Kasumi-1 (cell line): Measurements from ENCODE around the gene PIK3C2G.

Source experiments
- DNase-seq, 2 experiments: peaks; one replicate each; lab custom pipeline; 2025; lab: John Stamatoyannopoulos, UW

Gene PIK3C2G

GRCh38 chr12:18280728-18281127, 19.4 kb downstream of the PIK3C2G start:
- DNase-seq, result no peak

- DNase-seq, result no peak
Observed at GRCh38 chr12:18281941-18282340, 20.6 kb downstream of the PIK3C2G start.

- no peak for DNase-seq
Observed at GRCh38 chr12:18283831-18284230, 22.5 kb downstream of the PIK3C2G start.

DNA sequence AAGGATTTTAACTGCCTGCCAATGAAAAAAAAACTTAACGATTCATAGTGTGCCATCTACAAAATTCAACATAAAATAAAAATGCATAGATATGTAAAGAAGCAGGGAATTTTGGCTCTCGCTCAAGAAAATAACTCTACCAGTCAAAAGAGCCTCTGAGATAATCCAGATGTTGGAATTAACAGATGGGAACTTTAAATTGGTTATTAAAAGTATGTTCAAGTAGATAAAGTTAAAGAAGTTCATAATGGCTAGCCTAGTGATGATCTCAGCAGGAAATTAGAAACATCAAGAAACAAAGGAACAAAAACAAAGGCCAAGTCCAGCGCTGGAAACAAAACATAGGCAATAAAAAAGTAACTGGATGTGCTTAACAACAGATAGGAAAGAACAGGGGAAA, 23.1 kb downstream of the PIK3C2G start:
- DNase-seq, result no peak

- no peak for DNase-seq
Observed at GRCh38 chr12:18285161-18285560, 23.8 kb downstream of the PIK3C2G start.

DNA sequence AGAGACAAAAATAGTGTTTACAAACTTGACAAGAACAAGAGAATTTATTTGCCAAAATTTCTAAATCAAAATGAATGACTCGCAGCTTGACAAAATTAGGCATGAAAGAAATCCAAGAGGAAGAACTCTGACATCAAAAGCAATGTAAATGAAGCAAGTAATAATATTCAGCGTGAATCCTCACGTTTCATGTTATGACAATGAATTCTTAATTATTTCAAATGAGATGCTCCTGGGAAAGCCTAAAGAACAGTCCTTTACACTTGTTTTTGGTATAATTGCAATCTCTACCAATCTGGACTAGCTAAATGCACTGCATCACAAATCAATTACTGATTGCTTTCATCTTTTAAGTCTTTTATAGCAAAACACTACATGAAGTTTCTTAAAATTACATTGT, 29.1 kb downstream of the PIK3C2G start:
- DNase-seq, result no peak

GRCh38 chr12:18294889-18295288, 33.6 kb downstream of the PIK3C2G start:
- DNase-seq, result no peak

DNA sequence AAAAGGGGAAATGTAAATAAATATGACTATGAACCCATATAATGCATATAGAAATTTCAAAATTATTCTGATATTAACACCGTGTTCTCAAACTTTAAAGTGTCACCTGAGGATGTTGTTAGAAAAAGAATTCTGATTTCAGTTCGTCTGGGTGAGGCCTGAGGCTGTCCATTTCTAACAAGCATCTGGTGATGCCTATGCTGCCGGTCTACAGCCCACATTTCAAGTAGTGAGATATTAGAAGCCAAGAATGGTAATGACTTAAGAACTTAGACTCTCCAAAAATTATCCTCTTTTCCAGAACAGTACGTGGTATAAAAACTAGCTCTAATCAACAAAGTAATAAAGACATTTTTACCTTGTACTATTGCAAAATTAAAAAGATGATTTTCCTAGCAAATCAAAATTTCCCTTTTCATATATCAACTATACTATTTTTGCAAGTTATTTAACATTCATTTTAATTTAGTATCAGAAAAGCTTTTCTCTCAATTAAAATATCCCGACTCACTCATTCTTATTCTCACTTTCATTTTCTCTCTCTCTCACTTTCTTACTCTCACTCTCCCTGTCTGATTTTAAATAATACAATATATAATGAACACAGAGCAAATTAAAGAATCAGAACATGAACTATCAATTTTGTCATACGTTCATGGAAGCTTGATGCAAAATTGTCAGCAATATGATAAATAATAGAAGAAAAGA, 35.0 kb downstream of the PIK3C2G start:
- no peak for DNase-seq

GRCh38 chr12:18296909-18297280, 35.6 kb downstream of the PIK3C2G start:
- DNase-seq, result no peak

DNA sequence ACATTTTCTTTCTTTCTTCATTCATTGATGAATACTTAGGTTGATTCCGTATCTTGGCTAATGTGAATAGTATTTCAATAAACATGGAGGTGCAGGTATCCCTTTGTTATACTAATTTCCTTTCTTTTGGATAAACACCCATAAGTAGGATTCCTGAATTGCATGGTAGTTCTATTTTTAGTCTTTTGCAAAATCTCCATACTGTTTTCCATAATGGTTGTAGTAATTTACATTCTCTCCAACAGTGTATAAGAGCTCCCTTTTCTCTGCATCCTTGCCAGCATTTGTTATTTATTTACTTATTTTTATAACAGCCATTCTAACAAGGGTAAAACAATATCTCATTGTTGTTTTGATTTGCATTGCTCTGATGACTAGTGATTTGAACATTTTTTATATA, 36.6 kb downstream of the PIK3C2G start:
- DNase-seq, result no peak

GRCh38 chr12:18302809-18303430, 41.6 kb downstream of the PIK3C2G start:
- DNase-seq, result no peak

DNA sequence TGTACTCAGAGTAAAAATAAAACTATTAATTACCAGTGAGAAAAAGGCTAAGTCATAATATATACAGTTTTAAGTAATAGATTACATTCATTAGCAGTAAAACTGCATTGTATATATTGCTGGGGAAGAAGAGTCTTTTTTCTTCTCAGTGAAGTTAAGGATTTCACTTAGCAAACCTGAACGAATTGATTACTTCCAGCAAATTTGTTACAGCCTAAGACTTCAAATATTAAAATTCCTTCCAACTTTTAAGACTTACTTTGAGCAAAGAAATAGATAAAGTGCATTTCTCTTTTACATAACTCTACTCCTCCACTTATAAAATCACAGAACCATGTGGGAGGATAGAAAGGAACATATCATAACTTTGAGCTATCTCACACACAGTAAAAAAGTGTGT, 43.3 kb downstream of the PIK3C2G start:
- no peak for DNase-seq

DNA sequence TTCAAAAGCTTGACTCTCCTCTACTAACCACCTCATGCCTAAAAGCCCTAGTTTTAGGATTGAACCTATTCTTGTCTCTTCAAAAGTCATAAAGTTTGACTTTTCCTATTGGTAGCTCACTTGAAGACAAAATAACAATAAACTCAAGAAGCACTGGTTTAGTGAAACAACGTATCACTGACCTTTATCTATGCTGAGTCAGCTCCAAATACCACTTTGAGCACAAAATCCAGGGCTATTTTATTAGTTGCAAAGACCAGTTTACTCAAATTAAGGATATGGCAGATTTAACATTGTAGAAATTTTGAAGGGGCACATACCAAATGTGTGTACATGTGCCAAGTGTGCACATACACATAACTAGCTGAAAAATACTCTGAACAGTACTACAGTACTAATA, 45.0 kb downstream of the PIK3C2G start:
- DNase-seq, result no peak

- no peak for DNase-seq
Observed at GRCh38 chr12:18313306-18313705, 52.0 kb downstream of the PIK3C2G start.

GRCh38 chr12:18320036-18320617, 58.8 kb downstream of the PIK3C2G start:
- DNase-seq, result peak; percentile 87 to 92

- no peak for DNase-seq
Observed at GRCh38 chr12:18320976-18321375, 59.7 kb downstream of the PIK3C2G start.

- no peak for DNase-seq
Observed at GRCh38 chr12:18323159-18323558, 61.8 kb downstream of the PIK3C2G start.

DNA sequence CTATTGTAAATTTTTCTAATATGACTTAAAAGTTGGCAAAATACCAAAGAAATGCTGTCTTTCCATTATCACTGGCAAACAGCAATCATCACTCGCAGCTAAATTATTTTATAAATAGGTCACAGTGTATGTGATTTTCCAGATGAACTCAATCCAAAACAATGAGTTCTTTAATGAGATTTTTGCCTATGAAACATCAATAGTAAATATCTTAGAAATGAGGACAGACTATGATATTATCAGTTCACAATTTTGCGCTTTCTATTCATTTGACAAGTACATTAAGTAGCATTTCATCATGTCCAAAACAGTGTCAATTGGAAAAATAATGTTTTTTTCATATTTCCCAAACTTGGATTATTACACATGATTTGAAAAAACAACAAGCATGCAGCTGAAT, 65.7 kb downstream of the PIK3C2G start:
- no peak for DNase-seq

DNA sequence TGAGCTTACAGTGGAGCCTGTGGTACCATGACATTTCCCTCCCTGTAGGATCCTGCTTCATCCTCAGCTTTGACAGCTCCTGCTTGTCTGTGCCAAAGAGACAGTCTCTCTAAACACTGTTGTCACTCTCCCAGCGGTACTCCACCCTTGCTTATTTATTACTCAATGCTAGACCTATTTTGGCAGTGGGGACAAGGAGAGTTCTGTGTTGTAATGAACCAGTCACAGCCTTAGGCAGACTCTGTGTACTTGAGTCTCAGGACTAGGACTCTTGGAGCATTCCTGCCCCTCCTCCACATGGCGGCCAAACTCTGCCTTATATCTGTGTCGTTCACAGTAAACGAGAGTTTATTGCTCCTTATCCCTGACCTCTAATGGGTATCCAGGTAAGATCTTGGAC, 70.9 kb downstream of the PIK3C2G start:
- no peak for DNase-seq

- no peak for DNase-seq
Observed at GRCh38 chr12:18339633-18340032, 78.3 kb downstream of the PIK3C2G start.

DNA sequence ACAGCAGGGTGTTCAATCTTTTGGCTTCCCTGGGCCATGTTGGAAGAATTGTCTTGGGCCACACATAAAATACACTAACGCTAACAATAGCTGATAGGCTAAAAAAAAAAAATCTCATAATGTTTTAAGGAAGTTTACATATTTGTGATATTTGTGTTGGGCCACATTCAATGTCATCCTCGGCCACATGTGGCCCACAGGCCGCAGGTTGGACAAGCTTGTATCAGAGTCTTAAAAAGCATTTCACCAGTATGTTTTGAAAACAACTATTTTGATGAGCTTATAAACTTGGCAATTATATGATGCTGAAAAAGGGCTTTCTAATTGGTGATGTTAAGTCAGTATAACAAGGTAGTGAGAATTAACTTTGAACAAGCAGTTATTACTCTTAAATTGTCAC, 78.9 kb downstream of the PIK3C2G start:
- DNase-seq, result no peak

DNA sequence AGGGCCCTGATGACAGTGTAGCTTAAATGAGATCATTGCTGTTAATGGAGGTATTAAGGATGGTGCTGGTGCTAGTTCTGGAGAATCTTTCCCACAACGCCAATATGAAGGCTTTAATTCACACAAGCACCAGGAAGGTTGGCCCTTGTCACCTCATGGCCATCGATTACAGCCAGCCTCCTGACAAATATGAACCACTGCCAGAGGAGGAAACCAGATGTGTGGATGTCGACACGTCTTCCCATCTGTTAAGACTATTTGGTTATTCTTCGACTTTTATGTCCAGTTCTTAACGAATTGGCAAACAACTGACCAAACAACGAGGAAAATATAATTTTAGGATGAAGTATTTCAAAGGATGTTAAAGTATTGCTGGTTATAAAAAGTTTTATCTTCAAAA, 79.5 kb downstream of the PIK3C2G start:
- no peak for DNase-seq

- no peak for DNase-seq
Observed at GRCh38 chr12:18343708-18344107, 82.4 kb downstream of the PIK3C2G start.
